Ascending aorta (tissue), 2 donors: ENCODE results near the gene EXOC3. TPM values are rescaled to one million over a fixed set of nuclear protein-coding genes. Genes with fewer than 3 reads are reported as not detected.
"Not testable (repeated sequence)": the region's sequence is repeated elsewhere in the genome, so short reads cannot be mapped to it uniquely, and the experiment has no call there.

Experiments used
- DNase-seq, 2 donors: peaks; one replicate each; pipeline ENCODE4 v3.0.0-alpha.2; 2019; ENCODE audit warnings: low spot score in 2 of 2
- H3K27ac ChIP-seq, 2 donors: fragments of 200-600 bp; sonication (generic); one replicate each; pipeline ENCODE4 v1.5.1; 2016 to 2017; ENCODE audit warnings: mild to moderate bottlenecking in 1 of 2
- H3K27me3 ChIP-seq: fragments of 200-600 bp; sonication (generic); one replicate; pipeline ENCODE4 v1.5.1; 2017
- H3K36me3 ChIP-seq, 2 donors: fragments of 200-600 bp; sonication (generic); one replicate each; pipeline ENCODE4 v1.5.1; 2016
- H3K4me1 ChIP-seq, 2 donors: fragments of 200-600 bp; sonication (generic); one replicate each; pipeline ENCODE4 v1.5.1; 2016 to 2017; ENCODE audit warnings: mild to moderate bottlenecking in 1 of 2
- H3K4me3 ChIP-seq, 2 donors: fragments of 200-600 bp; sonication (generic); one replicate each; pipeline ENCODE4 v1.5.1; 2016 to 2017; ENCODE audit warnings: mild to moderate bottlenecking in 1 of 2
- H3K9me3 ChIP-seq, 2 donors: fragments of 200-600 bp; sonication (generic); one replicate each; pipeline ENCODE4 v1.5.1; 2016
- CTCF ChIP-seq, 3 experiments: fragments of 200-600 bp in 2 of 3; fragments of 450-650 bp in 1 of 3; sonication (generic) in 2 of 3; IDR thresholded peaks; one replicate each; pipeline ENCODE4 v1.5.1; 2016 to 2019; ENCODE audit warnings: antibody characterized with exemption in 3 of 3, mild to moderate bottlenecking in 1 of 3, moderate library complexity in 1 of 3
- intact Hi-C: fragments of 100-400 bp; cut with DNase I; formaldehyde crosslinking; loops from one replicate; pipeline ENCODE4 v1.15.1; 2023
- total RNA-seq: library from RNA; depleted of rRNA; stranded (reverse); fragments of >200 nt; gene quantifications from one replicate; pipeline ENCODE4 v1.1.0, GENCODE V29; 2016

Gene EXOC3
- total RNA-seq, 1 donor from 2014 or later, result 56.7 TPM

GRCh38 chr5:405421-405820 is 37.6 kb upstream of the EXOC3 start:
- peaks cover 0 to 4% of the 10 kb centered on the region in 2 donors for H3K4me1 ChIP-seq
- no peak for DNase-seq
- no peaks in the 10 kb centered on the region for H3K36me3 ChIP-seq
- H3K27ac ChIP-seq, result no peak overlapping the region
- H3K4me3 ChIP-seq, result no peak overlapping the region
- intact Hi-C loops, result no loop called here
- no peak for TF ChIP-seq CTCF (IDR thresholded peaks at IDR 0.05)
- no peaks in the 10 kb centered on the region for H3K9me3 ChIP-seq
- H3K27me3 ChIP-seq, result no peaks in the 10 kb centered on the region

- H3K4me3 ChIP-seq, result no peak overlapping the region
- H3K36me3 ChIP-seq, result no peaks in the 10 kb centered on the region
- intact Hi-C loops, result no loop called here
- DNase-seq, result no peak
- H3K9me3 ChIP-seq, result no peaks in the 10 kb centered on the region
- H3K27ac ChIP-seq, result no peak overlapping the region
- TF ChIP-seq CTCF (IDR thresholded peaks at IDR 0.05), result no peak
- no peaks in the 10 kb centered on the region for H3K27me3 ChIP-seq
- peaks cover 0 to 1% of the 10 kb centered on the region in 2 donors for H3K4me1 ChIP-seq
These were observed 36.9 kb upstream of the EXOC3 start for GRCh38 chr5:406041-406440.

GRCh38 chr5:407051-407450 is 35.9 kb upstream of the EXOC3 start:
- TF ChIP-seq CTCF (IDR thresholded peaks at IDR 0.05), result no peak
- H3K4me3 ChIP-seq, result no peak overlapping the region

GRCh38 chr5:407801-408268 is 35.1 kb upstream of the EXOC3 start:
- H3K36me3 ChIP-seq, result no peaks in the 10 kb centered on the region
- intact Hi-C loops, result no loop called here
- peak in 1 of 2 donors; percentile 39 for DNase-seq
- no peaks in the 10 kb centered on the region for H3K9me3 ChIP-seq
- no peaks in the 10 kb centered on the region for H3K4me1 ChIP-seq
- no peak overlapping the region for H3K27ac ChIP-seq
- H3K4me3 ChIP-seq, result no peak overlapping the region
- no peak for TF ChIP-seq CTCF (IDR thresholded peaks at IDR 0.05)
- H3K27me3 ChIP-seq, result no peaks in the 10 kb centered on the region

More at GRCh38 chr5:407051-407450, 35.9 kb upstream of the EXOC3 start:
- intact Hi-C loops, result no loop called here
- Histone ChIP-seq H3K9me3 (no peaks in the 10 kb centered on the region), H3K36me3 (no peaks in the 10 kb centered on the region), H3K4me1 (no peaks in the 10 kb centered on the region), H3K27me3 (no peaks in the 10 kb centered on the region), H3K27ac (no peak overlapping the region)
- DNase-seq, result no peak

- Histone ChIP-seq H3K4me1 (no peaks in the 10 kb centered on the region), H3K9me3 (no peaks in the 10 kb centered on the region), H3K4me3 (no peak overlapping the region), H3K27me3 (no peaks in the 10 kb centered on the region), H3K36me3 (no peaks in the 10 kb centered on the region), H3K27ac (no peak overlapping the region)
- DNase-seq, result no peak
- TF ChIP-seq CTCF (IDR thresholded peaks at IDR 0.05), result no peak
- intact Hi-C loops, result no loop called here
These were observed 32.0 kb upstream of the EXOC3 start for GRCh38 chr5:410911-411517.

- intact Hi-C loops, result no loop called here
- no peaks in the 10 kb centered on the region for H3K27me3 ChIP-seq
- no peak for DNase-seq
- no peaks in the 10 kb centered on the region for H3K4me1 ChIP-seq
- TF ChIP-seq CTCF (IDR thresholded peaks at IDR 0.05), result no peak
- H3K4me3 ChIP-seq, result no peak overlapping the region
- H3K27ac ChIP-seq, result no peak overlapping the region
- H3K9me3 ChIP-seq, result no peaks in the 10 kb centered on the region
- H3K36me3 ChIP-seq, result no peaks in the 10 kb centered on the region
These were observed 31.2 kb upstream of the EXOC3 start for GRCh38 chr5:411728-412127.

- peak overlapping the region in 1 of 2 donors; percentile 5 for H3K4me3 ChIP-seq
- H3K9me3 ChIP-seq, H3K4me1 ChIP-seq, H3K36me3 ChIP-seq, intact Hi-C loops, H3K27me3 ChIP-seq: not testable (repeated sequence)
- DNase-seq, result peak; percentile 20 to 30
- H3K27ac ChIP-seq, result peak overlapping the region in 1 of 2 donors; percentile 90
These were observed 27.7 kb upstream of the EXOC3 start for GRCh38 chr5:414991-415927.
